Stomach (tissue), 4 donors: ENCODE results near the gene P2RY11.

Experiments used
- EP300 ChIP-seq: sonication (generic); formaldehyde crosslinking; IDR thresholded peaks from one replicate; pipeline ENCODE4 v1.6.1; 2017; ENCODE audit warnings: antibody characterized with exemption
- POLR2A ChIP-seq, 4 donors: fragments of 450-650 bp; IDR thresholded peaks; one replicate each; pipeline ENCODE4 v1.6.1; 2016; ENCODE audit warnings: antibody characterized with exemption in 4 of 4, control low read depth in 2 of 4, mild to moderate bottlenecking in 1 of 4, moderate library complexity in 1 of 4
- POLR2AphosphoS5 ChIP-seq, 3 donors: sonication (generic); formaldehyde crosslinking; IDR thresholded peaks; one replicate each; pipeline ENCODE4 v1.6.1; 2016; ENCODE audit warnings: antibody characterized with exemption in 3 of 3
- TF ChIP-seq, protein P1 (sequence below), 7 experiments: fragments of 450-650 bp in 4 of 7; fragments of 200-600 bp in 3 of 7; sonication (generic) in 3 of 7; IDR thresholded peaks; one replicate each; pipeline ENCODE4 v1.5.1; 2016 to 2019; ENCODE audit warnings: antibody characterized with exemption in 7 of 7, control low read depth in 2 of 7, mild to moderate bottlenecking in 1 of 7

GRCh38 chr19:10111405-10111811 lies at the start of gene P2RY11:
- TF ChIP-seq, protein P1, sequence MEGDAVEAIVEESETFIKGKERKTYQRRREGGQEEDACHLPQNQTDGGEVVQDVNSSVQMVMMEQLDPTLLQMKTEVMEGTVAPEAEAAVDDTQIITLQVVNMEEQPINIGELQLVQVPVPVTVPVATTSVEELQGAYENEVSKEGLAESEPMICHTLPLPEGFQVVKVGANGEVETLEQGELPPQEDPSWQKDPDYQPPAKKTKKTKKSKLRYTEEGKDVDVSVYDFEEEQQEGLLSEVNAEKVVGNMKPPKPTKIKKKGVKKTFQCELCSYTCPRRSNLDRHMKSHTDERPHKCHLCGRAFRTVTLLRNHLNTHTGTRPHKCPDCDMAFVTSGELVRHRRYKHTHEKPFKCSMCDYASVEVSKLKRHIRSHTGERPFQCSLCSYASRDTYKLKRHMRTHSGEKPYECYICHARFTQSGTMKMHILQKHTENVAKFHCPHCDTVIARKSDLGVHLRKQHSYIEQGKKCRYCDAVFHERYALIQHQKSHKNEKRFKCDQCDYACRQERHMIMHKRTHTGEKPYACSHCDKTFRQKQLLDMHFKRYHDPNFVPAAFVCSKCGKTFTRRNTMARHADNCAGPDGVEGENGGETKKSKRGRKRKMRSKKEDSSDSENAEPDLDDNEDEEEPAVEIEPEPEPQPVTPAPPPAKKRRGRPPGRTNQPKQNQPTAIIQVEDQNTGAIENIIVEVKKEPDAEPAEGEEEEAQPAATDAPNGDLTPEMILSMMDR (IDR thresholded peaks at IDR 0.05) = no peak
- TF ChIP-seq POLR2AphosphoS5 (IDR thresholded peaks at IDR 0.05) (no peak), POLR2A (IDR thresholded peaks at IDR 0.05) (no peak), EP300 (no peak)
